Esophagus muscularis mucosa (tissue), 4 donors: ENCODE results near the gene SNX27. TPM values are rescaled to one million over a fixed set of nuclear protein-coding genes. Genes with fewer than 3 reads are reported as not detected.
"Not testable (repeated sequence)": the region's sequence is repeated elsewhere in the genome, so short reads cannot be mapped to it uniquely, and the experiment has no call there.

Source experiments
- DNase-seq: peaks from one replicate; pipeline ENCODE4 v3.0.0-alpha.2; 2017; ENCODE audit errors: extremely low spot score
- H3K27ac ChIP-seq, 4 donors: fragments of 200-600 bp; sonication (generic); replicated peaks in 1 of 4; 1 replicate in 3 of 4; 2 replicates in 1 of 4; pipeline ENCODE4 v1.5.1; 2016 to 2019; ENCODE audit warnings: mild to moderate bottlenecking in 1 of 4
- H3K27me3 ChIP-seq, 4 donors: fragments of 200-600 bp; sonication (generic); one replicate each; pipeline versions ENCODE4 v1.5.1 to v1.6.0; 2016 to 2019
- H3K36me3 ChIP-seq, 4 donors: fragments of 200-600 bp; sonication (generic); one replicate each; pipeline ENCODE4 v1.5.1; 2016 to 2019
- H3K4me1 ChIP-seq, 4 donors: fragments of 200-600 bp; sonication (generic); one replicate each; pipeline ENCODE4 v1.5.1; 2016 to 2019
- H3K4me3 ChIP-seq, 4 donors: fragments of 200-600 bp; sonication (generic); 1 replicate in 2 of 4; 2 replicates in 2 of 4; pipeline ENCODE4 v1.5.1; 2016 to 2019; ENCODE audit warnings: mild to moderate bottlenecking in 4 of 4, moderate library complexity in 1 of 4
- H3K9me3 ChIP-seq, 4 donors: fragments of 200-600 bp; sonication (generic); 1 replicate in 3 of 4; 2 replicates in 1 of 4; pipeline ENCODE4 v1.5.1; 2016 to 2019
- CTCF ChIP-seq, 3 experiments: fragments of 200-600 bp in 2 of 3; fragments of 450-650 bp in 1 of 3; sonication (generic) in 2 of 3; IDR thresholded peaks; one replicate each; pipeline ENCODE4 v1.5.1; 2017 to 2019; ENCODE audit warnings: antibody characterized with exemption in 3 of 3, mild to moderate bottlenecking in 2 of 3, moderate library complexity in 1 of 3
- EP300 ChIP-seq: sonication (generic); formaldehyde crosslinking; IDR thresholded peaks from one replicate; pipeline ENCODE4 v1.6.1; 2017; ENCODE audit warnings: antibody characterized with exemption
- POLR2A ChIP-seq: fragments of 450-650 bp; IDR thresholded peaks from one replicate; pipeline ENCODE4 v1.6.1; 2017; ENCODE audit warnings: antibody characterized with exemption, moderate library complexity, mild to moderate bottlenecking, low read depth
- POLR2AphosphoS5 ChIP-seq, 2 donors: sonication (generic); formaldehyde crosslinking; IDR thresholded peaks; one replicate each; pipeline ENCODE4 v1.6.1; 2017; ENCODE audit warnings: antibody characterized with exemption in 2 of 2
- WGBS: methylation state at CpG from one replicate; pipeline ENCODE4 v1.1.5; 2018; 5-methylcytosine and 5-hydroxymethylcytosine counted together
- intact Hi-C: fragments of 100-400 bp; cut with DNase I; formaldehyde crosslinking; loops from one replicate; pipeline ENCODE4 v1.15.1; 2023
- total RNA-seq, 4 donors: library from RNA; depleted of rRNA; stranded (reverse); fragments of >200 nt; gene quantifications; one replicate each; pipeline versions ENCODE4 v1.1.0 to v1.2.1, GENCODE V29; 2016

SNX27 gene
- total RNA-seq, 4 donors from 2014 or later, result 39.4 to 55.4 (median 49.6) TPM

- no peak overlapping the region for H3K27ac ChIP-seq
- DNase-seq, result no peak
- peaks cover 0 to 12% (median 8%) of the 10 kb centered on the region in 4 donors for H3K4me1 ChIP-seq
- H3K36me3 ChIP-seq, result no peaks in the 10 kb centered on the region
- intact Hi-C loops, result loop anchor here (2.0 to 10.0 kb wide), 2 partner anchors 91 to 141 kb away; no protein-coding TSS in a partner anchor
- 9% methylated on average over 12 of the region's 12 CpGs for WGBS
- no peaks in the 10 kb centered on the region for H3K9me3 ChIP-seq
- H3K4me3 ChIP-seq, result peak overlapping the region in 2 of 4 donors; percentile 18 to 27
- peak; percentile 88 to 95 (median 89) for TF ChIP-seq CTCF (IDR thresholded peaks at IDR 0.05)
- TF ChIP-seq EP300, result no peak
- H3K27me3 ChIP-seq, result no peaks in the 10 kb centered on the region
Observed at GRCh38 chr1:151594143-151594625, 17.7 kb upstream of the SNX27 start.

- H3K36me3 ChIP-seq, result no peaks in the 10 kb centered on the region
- 90% methylated on average over 5 of the region's 5 CpGs for WGBS
- H3K4me3 ChIP-seq, result no peak overlapping the region
- no peak for TF ChIP-seq POLR2A
- no peak for TF ChIP-seq EP300
- TF ChIP-seq CTCF (IDR thresholded peaks at IDR 0.05), result no peak
- TF ChIP-seq POLR2AphosphoS5 (IDR thresholded peaks at IDR 0.05), result no peak
- intact Hi-C loops, result loop anchor here (10.0 kb wide), 1 partner anchor 88 kb away; no protein-coding TSS in a partner anchor
- H3K9me3 ChIP-seq, result no peaks in the 10 kb centered on the region
- no peaks in the 10 kb centered on the region for H3K27me3 ChIP-seq
- H3K4me1 ChIP-seq, result peaks cover 0 to 12% (median 8%) of the 10 kb centered on the region in 4 donors
- H3K27ac ChIP-seq, result no peak overlapping the region
- no peak for DNase-seq
Observed at GRCh38 chr1:151596166-151596953, 15.5 kb upstream of the SNX27 start.

DNA sequence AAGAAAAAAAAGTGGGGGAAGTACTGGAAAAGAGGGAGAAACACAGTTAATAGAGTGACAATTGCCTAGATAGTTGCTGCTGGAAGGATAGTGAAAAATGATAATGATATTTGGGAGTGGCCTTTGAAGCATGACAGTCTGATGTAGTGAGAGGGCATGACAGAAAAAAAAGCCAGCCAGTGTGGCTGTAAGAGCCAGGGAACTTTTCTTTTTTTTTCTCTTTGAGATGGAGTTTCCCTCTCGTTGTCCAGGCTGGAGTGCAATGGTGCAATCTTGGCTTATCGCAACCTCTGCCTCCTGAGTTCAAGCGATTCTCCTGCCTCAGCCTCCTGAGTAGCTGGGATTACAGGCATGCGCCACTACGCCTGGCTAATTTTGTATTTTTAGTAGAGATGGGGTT, 9.3 kb upstream of the SNX27 start:
- intact Hi-C loops, H3K27me3 ChIP-seq, H3K4me3 ChIP-seq, H3K36me3 ChIP-seq, H3K4me1 ChIP-seq, DNase-seq, H3K27ac ChIP-seq, H3K9me3 ChIP-seq: not testable (repeated sequence)
- WGBS, result 81% methylated on average over 5 of the region's 5 CpGs

GRCh38 chr1:151604291-151604690, 7.6 kb upstream of the SNX27 start:
- H3K4me3 ChIP-seq, result no peak overlapping the region
- no peaks in the 10 kb centered on the region for H3K9me3 ChIP-seq
- 66% methylated on average over 2 of the region's 2 CpGs for WGBS
- no peak for DNase-seq
- TF ChIP-seq CTCF (IDR thresholded peaks at IDR 0.05) (no peak), POLR2AphosphoS5 (IDR thresholded peaks at IDR 0.05) (no peak), EP300 (no peak), POLR2A (no peak)
- intact Hi-C loops, result no loop called here
- H3K27ac ChIP-seq, result no peak overlapping the region
- no peaks in the 10 kb centered on the region for H3K27me3 ChIP-seq
- H3K4me1 ChIP-seq, result peaks cover 0 to 17% (median 9%) of the 10 kb centered on the region in 4 donors
- no peaks in the 10 kb centered on the region for H3K36me3 ChIP-seq

DNA sequence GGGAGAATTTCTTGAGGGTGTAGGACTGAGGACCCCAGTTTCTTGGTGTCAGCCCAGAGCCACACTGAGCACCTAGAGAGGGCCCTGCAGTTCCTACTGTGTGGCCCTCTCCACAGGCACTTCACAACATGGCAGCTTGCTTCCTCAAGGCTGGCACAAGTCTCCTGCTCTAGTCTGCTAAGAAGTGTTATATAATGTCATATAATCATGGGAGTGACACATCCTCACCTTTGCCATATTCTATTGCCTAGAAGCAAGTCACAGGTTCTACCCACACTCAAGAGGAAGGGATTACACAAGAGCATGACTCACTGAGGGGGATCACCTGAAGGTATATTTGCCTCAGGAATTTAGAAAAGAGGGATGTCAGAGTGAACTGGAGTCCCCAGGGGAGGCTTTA, 5.5 kb upstream of the SNX27 start:
- H3K27ac ChIP-seq, result no peak overlapping the region
- TF ChIP-seq POLR2A, result no peak
- no peak for TF ChIP-seq POLR2AphosphoS5 (IDR thresholded peaks at IDR 0.05)
- no peak for TF ChIP-seq CTCF (IDR thresholded peaks at IDR 0.05)
- TF ChIP-seq EP300, result no peak
- no peak for DNase-seq

More for the DNA sequence above, 5.5 kb upstream of the SNX27 start:
- Histone ChIP-seq H3K4me3 (no peak overlapping the region), H3K36me3 (no peaks in the 10 kb centered on the region), H3K9me3 (no peaks in the 10 kb centered on the region), H3K27me3 (no peaks in the 10 kb centered on the region), H3K4me1 (peaks cover 0 to 20% (median 14%) of the 10 kb centered on the region in 4 donors)
- intact Hi-C loops, result loop anchor here (5.0 kb wide), 1 partner anchor 126 kb away; no protein-coding TSS in a partner anchor
